ENCODE data around the gene NOL4L.

- no peak for TF ChIP-seq RAD21 (conservative IDR thresholded peaks at IDR 0.05 in 1 of 2, IDR thresholded peaks at IDR 0.05 in 1 of 2)
- no peak for TF ChIP-seq POLR2A (IDR thresholded peaks at IDR 0.05; ENCODE audit: low read length)
- no peak for TF ChIP-seq MYC (IDR thresholded peaks at IDR 0.05; ENCODE audit: borderline replicate concordance, low read length)
- TF ChIP-seq RNF2 (IDR thresholded peaks at IDR 0.05; ENCODE audit: borderline replicate concordance, low read depth): no peak
- TF ChIP-seq, protein P1, sequence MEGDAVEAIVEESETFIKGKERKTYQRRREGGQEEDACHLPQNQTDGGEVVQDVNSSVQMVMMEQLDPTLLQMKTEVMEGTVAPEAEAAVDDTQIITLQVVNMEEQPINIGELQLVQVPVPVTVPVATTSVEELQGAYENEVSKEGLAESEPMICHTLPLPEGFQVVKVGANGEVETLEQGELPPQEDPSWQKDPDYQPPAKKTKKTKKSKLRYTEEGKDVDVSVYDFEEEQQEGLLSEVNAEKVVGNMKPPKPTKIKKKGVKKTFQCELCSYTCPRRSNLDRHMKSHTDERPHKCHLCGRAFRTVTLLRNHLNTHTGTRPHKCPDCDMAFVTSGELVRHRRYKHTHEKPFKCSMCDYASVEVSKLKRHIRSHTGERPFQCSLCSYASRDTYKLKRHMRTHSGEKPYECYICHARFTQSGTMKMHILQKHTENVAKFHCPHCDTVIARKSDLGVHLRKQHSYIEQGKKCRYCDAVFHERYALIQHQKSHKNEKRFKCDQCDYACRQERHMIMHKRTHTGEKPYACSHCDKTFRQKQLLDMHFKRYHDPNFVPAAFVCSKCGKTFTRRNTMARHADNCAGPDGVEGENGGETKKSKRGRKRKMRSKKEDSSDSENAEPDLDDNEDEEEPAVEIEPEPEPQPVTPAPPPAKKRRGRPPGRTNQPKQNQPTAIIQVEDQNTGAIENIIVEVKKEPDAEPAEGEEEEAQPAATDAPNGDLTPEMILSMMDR (IDR thresholded peaks at IDR 0.05): no peak
- no peak for TF ChIP-seq MAZ (IDR thresholded peaks at IDR 0.05; ENCODE audit: borderline replicate concordance, low read depth, low read length)
- TF ChIP-seq HOXB13 (CRISPR knock-in tag; IDR thresholded peaks at IDR 0.05; ENCODE audit: low read depth): no peak
- TF ChIP-seq SMC3 (IDR thresholded peaks at IDR 0.05): no peak
- TF ChIP-seq CEBPB (IDR thresholded peaks at IDR 0.05): no peak
- no peak for TF ChIP-seq PHF8 (IDR thresholded peaks at IDR 0.05; ENCODE audit: borderline replicate concordance, low read depth)
- no peak for TF ChIP-seq HDAC2 (IDR thresholded peaks at IDR 0.05)
- TF ChIP-seq CHD4 (IDR thresholded peaks at IDR 0.05; ENCODE audit: borderline replicate concordance): no peak
- TF ChIP-seq, protein P2, sequence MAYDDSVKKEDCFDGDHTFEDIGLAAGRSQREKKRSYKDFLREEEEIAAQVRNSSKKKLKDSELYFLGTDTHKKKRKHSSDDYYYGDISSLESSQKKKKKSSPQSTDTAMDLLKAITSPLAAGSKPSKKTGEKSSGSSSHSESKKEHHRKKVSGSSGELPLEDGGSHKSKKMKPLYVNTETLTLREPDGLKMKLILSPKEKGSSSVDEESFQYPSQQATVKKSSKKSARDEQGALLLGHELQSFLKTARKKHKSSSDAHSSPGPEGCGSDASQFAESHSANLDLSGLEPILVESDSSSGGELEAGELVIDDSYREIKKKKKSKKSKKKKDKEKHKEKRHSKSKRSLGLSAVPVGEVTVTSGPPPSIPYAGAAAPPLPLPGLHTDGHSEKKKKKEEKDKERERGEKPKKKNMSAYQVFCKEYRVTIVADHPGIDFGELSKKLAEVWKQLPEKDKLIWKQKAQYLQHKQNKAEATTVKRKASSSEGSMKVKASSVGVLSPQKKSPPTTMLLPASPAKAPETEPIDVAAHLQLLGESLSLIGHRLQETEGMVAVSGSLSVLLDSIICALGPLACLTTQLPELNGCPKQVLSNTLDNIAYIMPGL (CRISPR knock-in tag; IDR thresholded peaks at IDR 0.05; ENCODE audit: borderline replicate concordance): no peak
These were observed 524 bp upstream of the NOL4L start for GRCh38 chr20:32585586-32586127.
